SH-SY5Y (cell line): Measurements from ENCODE around the gene GALNT15.

Experiments used
- GATA2 ChIP-seq: IDR thresholded peaks from 2 replicates; pipeline ENCODE4 v1.6.1; 2011; ENCODE audit warnings: mild to moderate bottlenecking, low read depth, low read length
- GATA3 ChIP-seq: IDR thresholded peaks from 2 replicates; pipeline ENCODE4 v1.6.1; 2011; ENCODE audit warnings: low read depth, mild to moderate bottlenecking, low read length, moderate library complexity

- TF ChIP-seq GATA3, result no peak
- no peak for TF ChIP-seq GATA2
Measured at GRCh38 chr3:16151109-16151508, 23.4 kb upstream of the GALNT15 start.
